NT2/D1 (cell line): Measurements from ENCODE around the gene BLID.

Experiments
- SUZ12 ChIP-seq: IDR thresholded peaks from 2 replicates; pipeline ENCODE4 v1.6.1; 2011; ENCODE audit not compliant: insufficient read length, insufficient read depth; ENCODE audit errors: extremely low read depth
- YY1 ChIP-seq: IDR thresholded peaks from 2 replicates; pipeline ENCODE4 v1.6.1; 2011; ENCODE audit not compliant: insufficient read length, insufficient read depth
- ZNF274 ChIP-seq: IDR thresholded peaks from 2 replicates; pipeline ENCODE4 v1.6.1; 2011; ENCODE audit warnings: mild to moderate bottlenecking, low read depth, low read length

- TF ChIP-seq SUZ12: no peak
- TF ChIP-seq ZNF274: no peak
- no peak for TF ChIP-seq YY1
Measured at GRCh38 chr11:122075016-122075415, 41.0 kb downstream of the BLID start.
